GM20000 (cell line): ENCODE data around the gene RAB20.
"Not testable (repeated sequence)": the region's sequence is repeated elsewhere in the genome, so short reads cannot be mapped to it uniquely, and the experiment has no call there.

ENCODE experiments used
- DNase-seq: peaks from one replicate; pipeline ENCODE4 v3.0.0; 2012; ENCODE audit warnings: low spot score
- CTCF ChIP-seq: IDR thresholded peaks from 2 replicates; pipeline ENCODE4 v1.5.1; 2012; ENCODE audit warnings: mild to moderate bottlenecking, control low read depth; ENCODE audit errors: extremely low read depth, missing control alignments

RAB20 gene

GRCh38 chr13:110498765-110499164 is 62.8 kb downstream of the RAB20 start:
- no peak for DNase-seq
- TF ChIP-seq CTCF, result no peak

GRCh38 chr13:110498327-110498726 is 63.2 kb downstream of the RAB20 start:
- DNase-seq, result no peak

GRCh38 chr13:110497896-110498295 is 63.6 kb downstream of the RAB20 start:
- not testable (repeated sequence) for DNase-seq

More at GRCh38 chr13:110498327-110498726, 63.2 kb downstream of the RAB20 start:
- TF ChIP-seq CTCF, result no peak

GRCh38 chr13:110497003-110497402 is 64.5 kb downstream of the RAB20 start:
- TF ChIP-seq CTCF, result no peak
- no peak for DNase-seq

GRCh38 chr13:110496281-110496680 is 65.2 kb downstream of the RAB20 start:
- DNase-seq, result no peak
- TF ChIP-seq CTCF, result no peak

GRCh38 chr13:110495881-110496280 is 65.6 kb downstream of the RAB20 start:
- no peak for DNase-seq
- TF ChIP-seq CTCF, result no peak

- no peak for DNase-seq
- no peak for TF ChIP-seq CTCF
Observed at GRCh38 chr13:110495376-110495775, 66.1 kb downstream of the RAB20 start.

- no peak for DNase-seq
- TF ChIP-seq CTCF, result no peak
Observed at GRCh38 chr13:110493613-110494012, 67.9 kb downstream of the RAB20 start.
